ENCODE results near the gene PLD3.

The PLD3 gene

GRCh38 chr19:40348125-40348913 lies at the start of gene PLD3, which contains the start of gene C19orf47:
Gene PLD3 (plus strand): TSS chr19:40348695. CDS start chr19:40366484, 17,789 bp downstream.
Gene C19orf47 (minus strand): TSS chr19:40348397. CDS start chr19:40341857, 6,540 bp downstream.
- peak; percentile 100 for DNase-seq (ENCODE audit: low read depth, low spot score)

DNA sequence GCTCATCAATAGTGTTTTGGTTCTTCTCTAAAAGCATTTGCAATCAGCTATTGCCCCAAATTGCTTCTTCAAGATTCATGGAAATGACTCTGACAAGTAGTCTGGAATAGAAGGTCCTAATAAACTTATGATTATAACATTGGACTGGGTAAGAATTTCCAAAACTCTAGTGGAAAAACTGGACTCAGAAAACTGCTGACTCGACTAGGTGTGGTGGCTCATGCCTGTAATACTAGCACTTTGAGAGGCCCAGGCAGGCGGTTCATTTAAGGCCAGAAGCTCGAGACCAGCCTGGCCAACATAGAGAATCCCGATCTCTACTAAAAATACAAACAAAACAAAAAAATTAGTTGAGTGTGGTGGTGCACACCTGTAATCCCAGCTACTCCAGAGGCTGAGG lies 47.8 kb upstream of the PLD3 start:
- DNase-seq (ENCODE audit: low read depth, low spot score) = no peak

DNA sequence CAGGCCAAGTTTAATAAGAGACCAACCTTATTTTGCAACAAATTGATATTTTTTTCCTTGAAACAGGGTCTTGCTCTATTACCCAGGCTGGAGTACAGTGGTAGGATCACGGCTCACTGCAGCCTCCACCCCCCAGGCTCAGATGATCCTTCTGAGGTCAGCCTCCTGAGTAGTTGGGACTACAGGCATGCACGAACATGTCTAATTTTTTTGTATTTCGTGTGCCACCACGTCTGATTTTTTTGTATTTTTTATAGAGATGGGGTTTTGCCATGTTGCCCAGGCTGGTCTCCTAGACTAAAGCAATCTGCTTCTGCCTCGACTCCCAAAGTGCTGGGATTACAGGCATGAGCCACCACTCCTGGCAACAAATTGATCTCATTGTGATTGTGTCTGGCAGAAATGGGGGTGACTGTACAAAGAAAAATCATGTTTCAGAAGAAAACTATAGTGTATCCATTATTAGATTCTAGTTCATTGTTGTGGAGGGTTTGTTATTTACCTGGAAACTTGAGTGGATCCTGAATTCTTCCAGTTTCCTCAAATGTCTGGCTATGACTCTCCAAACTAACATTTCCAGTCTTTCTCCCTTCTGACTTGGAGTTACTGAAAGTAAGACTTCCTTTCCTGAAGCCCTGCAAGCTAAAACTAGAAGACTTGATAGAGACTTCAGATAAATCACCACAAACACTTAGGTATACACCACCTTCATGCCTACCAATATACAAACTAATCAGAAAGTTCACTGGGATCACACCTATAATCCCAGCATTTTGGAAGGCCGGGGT lies 46.1 kb upstream of the PLD3 start:
- no peak for DNase-seq (ENCODE audit: low read depth, low spot score)

DNA sequence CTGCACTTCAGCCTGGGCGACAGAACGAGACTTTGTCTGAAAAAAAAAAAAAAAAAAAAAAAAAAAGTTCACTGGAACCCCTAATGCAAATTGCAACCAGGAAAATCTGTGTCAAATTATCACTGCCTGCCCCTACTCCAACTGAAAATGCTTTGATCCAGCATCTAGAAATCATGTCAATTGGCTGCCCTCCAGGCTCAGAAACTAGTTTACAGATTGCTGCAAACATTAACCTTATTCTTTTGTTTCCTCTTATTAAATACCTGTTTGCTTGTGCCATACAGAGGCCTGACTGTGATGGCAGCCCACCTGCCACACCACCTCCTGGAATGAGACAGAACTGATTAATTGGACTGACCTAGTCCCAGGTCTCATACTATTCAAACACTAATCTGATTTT lies 44.7 kb upstream of the PLD3 start:
- DNase-seq (ENCODE audit: low read depth, low spot score) = no peak

- no peak for DNase-seq (ENCODE audit: low read depth, low spot score)
Measured at GRCh38 chr19:40304306-40304705, 44.2 kb upstream of the PLD3 start.

DNA sequence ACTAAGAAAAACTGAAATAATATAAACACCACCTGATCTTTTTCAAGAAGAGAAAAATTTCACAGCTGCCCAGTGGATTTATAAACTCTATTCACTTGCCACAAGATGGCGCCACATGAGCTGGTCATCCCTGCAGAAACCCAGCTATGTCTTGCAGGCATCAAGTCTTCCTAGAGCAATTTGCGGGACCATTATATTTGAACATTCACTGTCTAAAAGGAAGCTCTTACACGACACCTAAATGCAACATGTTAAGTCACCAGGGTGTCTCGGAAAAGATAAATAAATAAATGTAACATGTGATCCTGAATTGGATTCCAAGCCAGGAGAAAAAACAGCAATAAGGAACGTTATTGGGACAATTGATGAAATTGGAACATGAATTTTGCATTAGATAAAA lies 43.1 kb upstream of the PLD3 start:
- peak; percentile 90 for DNase-seq (ENCODE audit: low read depth, low spot score)

GRCh38 chr19:40309666-40310065 lies 38.8 kb upstream of the PLD3 start:
- no peak for DNase-seq (ENCODE audit: low read depth, low spot score)

DNA sequence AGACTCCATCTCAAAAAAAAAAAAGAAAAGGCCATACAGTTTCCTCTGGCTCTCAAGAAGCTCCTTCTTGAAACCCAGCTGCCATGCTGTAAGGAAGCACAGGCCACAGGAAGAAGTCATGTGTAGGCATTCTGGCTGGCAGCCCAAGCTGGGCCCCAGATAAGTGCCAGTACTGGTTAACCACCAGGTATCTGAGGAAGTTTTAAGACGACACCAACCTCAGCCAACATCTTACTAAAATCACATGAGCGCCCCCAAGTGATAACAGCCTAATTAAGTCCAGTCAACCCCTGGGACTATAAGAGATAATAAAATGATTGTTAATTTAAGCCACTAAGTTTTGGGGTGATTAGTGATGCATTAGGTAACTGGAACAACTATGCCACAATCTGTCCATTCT lies 36.0 kb upstream of the PLD3 start:
- DNase-seq (ENCODE audit: low read depth, low spot score) = no peak

- DNase-seq (ENCODE audit: low read depth, low spot score) = no peak
Measured at GRCh38 chr19:40313229-40313983, 35.1 kb upstream of the PLD3 start.

GRCh38 chr19:40314656-40315055 lies 33.8 kb upstream of the PLD3 start:
- DNase-seq (ENCODE audit: low read depth, low spot score) = no peak

- DNase-seq (ENCODE audit: low read depth, low spot score) = no peak
Measured at GRCh38 chr19:40315812-40316470, 32.6 kb upstream of the PLD3 start.

- DNase-seq (ENCODE audit: low read depth, low spot score) = no peak
Measured at GRCh38 chr19:40317338-40317737, 31.2 kb upstream of the PLD3 start.

- no peak for DNase-seq (ENCODE audit: low read depth, low spot score)
Measured at GRCh38 chr19:40320558-40320935, 27.9 kb upstream of the PLD3 start.

GRCh38 chr19:40321076-40321475 lies 27.4 kb upstream of the PLD3 start:
- DNase-seq (ENCODE audit: low read depth, low spot score) = no peak

GRCh38 chr19:40321566-40322270 lies 26.8 kb upstream of the PLD3 start:
- no peak for DNase-seq (ENCODE audit: low read depth, low spot score)

DNA sequence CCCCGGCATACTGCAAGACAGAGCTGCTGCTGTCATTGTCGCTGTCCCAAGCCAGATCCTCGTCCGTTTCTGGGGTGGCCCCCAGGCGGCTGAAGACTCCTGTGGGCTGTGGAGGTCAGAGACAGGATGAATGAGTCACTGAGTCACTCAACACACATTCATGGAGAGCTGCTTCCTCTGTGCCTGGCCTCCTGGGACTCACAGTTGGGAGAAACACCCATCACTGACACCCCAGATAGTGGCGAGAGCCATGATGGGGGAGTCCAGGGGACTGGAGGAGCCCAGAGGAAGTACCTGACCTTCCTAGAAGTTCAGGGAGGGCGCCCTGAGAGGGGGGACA lies 26.3 kb upstream of the PLD3 start:
- no peak for DNase-seq (ENCODE audit: low read depth, low spot score)

GRCh38 chr19:40322951-40323615 lies 25.4 kb upstream of the PLD3 start:
- DNase-seq (ENCODE audit: low read depth, low spot score) = no peak

DNA sequence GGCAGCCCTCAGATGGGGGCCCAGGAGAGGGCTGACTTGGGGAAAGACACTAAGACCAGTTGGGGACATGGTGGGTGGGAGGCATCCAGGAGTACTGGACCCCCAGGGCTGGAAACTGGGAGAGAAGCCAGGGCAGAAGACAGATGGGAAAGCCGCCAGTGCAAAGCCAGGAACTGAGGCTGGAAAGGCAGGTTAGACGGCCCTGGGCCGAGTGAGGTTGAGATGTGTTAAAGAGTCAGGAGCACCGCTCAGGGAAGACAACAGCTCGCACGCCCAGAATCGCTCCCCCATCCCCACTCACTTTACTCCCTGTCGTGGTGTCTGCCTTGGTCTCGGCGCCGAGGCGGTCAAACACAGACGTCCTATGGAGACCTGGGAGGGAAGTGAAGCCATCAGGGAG lies 24.8 kb upstream of the PLD3 start:
- no peak for DNase-seq (ENCODE audit: low read depth, low spot score)

DNA sequence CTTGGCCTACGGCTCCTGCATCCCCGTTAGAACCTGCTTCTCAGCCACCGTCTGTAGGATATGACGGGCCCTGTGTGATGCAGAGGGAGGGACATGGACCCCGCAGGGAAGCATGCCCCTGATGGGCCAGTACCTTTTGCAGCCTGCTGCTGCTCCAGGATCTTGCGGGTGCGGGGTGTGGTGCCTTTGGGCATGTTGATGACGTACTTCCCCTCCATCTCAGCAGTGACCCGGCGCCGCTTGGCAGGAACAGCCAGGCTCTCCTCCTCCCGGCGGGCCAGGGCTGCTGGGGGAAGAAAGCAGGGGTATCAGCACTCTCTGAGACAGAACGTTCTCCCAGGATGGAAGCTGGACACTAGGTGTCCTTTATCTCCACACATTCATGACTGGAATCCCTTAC lies 22.3 kb upstream of the PLD3 start:
- DNase-seq (ENCODE audit: low read depth, low spot score) = no peak

- no peak for DNase-seq (ENCODE audit: low read depth, low spot score)
Measured at GRCh38 chr19:40331052-40331451, 17.4 kb upstream of the PLD3 start.

DNA sequence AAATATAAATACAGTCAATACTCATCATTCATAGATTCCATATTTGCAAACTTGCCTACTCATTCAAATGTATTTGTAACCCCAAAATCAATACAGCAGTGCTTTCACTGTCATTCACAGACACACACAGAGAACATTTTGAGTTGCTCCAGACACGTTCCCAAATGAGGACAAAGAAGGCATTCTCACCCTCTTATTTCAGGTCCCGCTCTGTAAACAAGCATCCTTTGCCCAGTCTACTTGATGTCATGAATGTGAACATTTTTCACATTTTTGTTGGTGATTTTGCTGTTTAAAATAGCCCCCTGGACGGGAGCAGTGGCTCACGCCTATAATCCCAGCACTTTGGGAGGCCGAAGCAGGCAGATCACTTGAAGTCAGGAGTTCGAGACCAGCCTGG lies 15.8 kb upstream of the PLD3 start:
- peak; percentile 21 for DNase-seq (ENCODE audit: low read depth, low spot score)

Data from astrocyte of the hippocampus (primary cell).